H1 (cell line): ENCODE results near the gene CDT1. TPM values are rescaled to one million over a fixed set of nuclear protein-coding genes. Genes with fewer than 3 reads are reported as not detected.

ENCODE experiments used
- CTCF ChIA-PET: fragments of 300-600 bp; sonication (Branson Sonifier 250); formaldehyde crosslinking; loops from one replicate; lab custom pipeline; 2021; ENCODE audit not compliant: partially characterized antibody; lab: Charles Lee
- POLR2A ChIA-PET: fragments of 300-600 bp; sonication (Branson Sonifier 250); formaldehyde crosslinking; loops from one replicate; lab custom pipeline; 2021; ENCODE audit warnings: inconsistent platforms; ENCODE audit not compliant: partially characterized antibody; lab: Charles Lee
- DNase-seq, 2 experiments: peaks; one replicate each; pipeline versions ENCODE4 v3.0.0 to v3.0.0-alpha.2; 2010 to 2022; ENCODE audit warnings: low spot score in 2 of 2, low read depth in 1 of 2, mixed read lengths in 1 of 2
- FAIRE-seq: peaks from 2 replicates; lab custom pipeline; 2011; peaks lifted over from hg19 to GRCh38; lab: Jason Lieb, UNC
- H2AFZ ChIP-seq: 2 replicates; pipeline ENCODE4 v1.8.1; 2012; ENCODE audit warnings: low read length, inconsistent platforms
- H2AK5ac ChIP-seq: 2 replicates; pipeline ENCODE4 v1.6.1; 2013; ENCODE audit warnings: low read depth, low read length
- H2BK120ac ChIP-seq: replicated peaks from 2 replicates; pipeline ENCODE3; 2013; ENCODE audit warnings: low read depth, low read length, inconsistent platforms
- H2BK12ac ChIP-seq: 2 replicates; pipeline ENCODE4 v1.6.1; 2013; ENCODE audit warnings: low read depth, low read length
- H2BK15ac ChIP-seq: 2 replicates; pipeline ENCODE4 v1.6.1; 2013; ENCODE audit warnings: low read length
- H2BK20ac ChIP-seq: 2 replicates; pipeline ENCODE4 v1.6.1; 2013; ENCODE audit warnings: low read length
- H2BK5ac ChIP-seq: 2 replicates; pipeline ENCODE4 v1.6.1; 2013; ENCODE audit warnings: low read depth, low read length
- H3K14ac ChIP-seq: 2 replicates; pipeline ENCODE4 v1.6.1; 2013; ENCODE audit warnings: inconsistent platforms; ENCODE audit not compliant: insufficient read length
- H3K18ac ChIP-seq: 2 replicates; pipeline ENCODE4 v1.6.1; 2013; ENCODE audit warnings: low read length; ENCODE audit errors: extremely low read depth
- H3K23ac ChIP-seq: 2 replicates; pipeline ENCODE4 v1.6.1; 2013; ENCODE audit warnings: inconsistent platforms; ENCODE audit not compliant: insufficient read length
- H3K23me2 ChIP-seq: 2 replicates; pipeline ENCODE4 v1.6.1; 2013; ENCODE audit warnings: low read depth, low read length
- H3K27ac ChIP-seq: 2 replicates; pipeline ENCODE4 v1.6.1; 2011; ENCODE audit warnings: low read depth, low read length, inconsistent platforms
- H3K27me3 ChIP-seq, 4 experiments: replicated peaks in 1 of 4; 1 replicate in 1 of 4; 2 replicates in 3 of 4; pipeline versions ENCODE4 v1.6.1 to v1.8.1; 2011 to 2013; ENCODE audit warnings: low read length in 3 of 4, mild to moderate bottlenecking in 3 of 4, inconsistent platforms in 2 of 4, mixed read lengths in 2 of 4, moderate library complexity in 1 of 4; ENCODE audit not compliant: control insufficient read depth in 3 of 4, insufficient read depth in 3 of 4; ENCODE audit errors: extremely low read depth in 1 of 4
- H3K36me3 ChIP-seq, 4 experiments: 2 replicates each; pipeline versions ENCODE4 v1.6.1 to v1.8.1; 2011 to 2013; ENCODE audit warnings: mild to moderate bottlenecking in 4 of 4, low read length in 3 of 4, moderate library complexity in 2 of 4, control low read depth in 1 of 4, inconsistent platforms in 1 of 4; ENCODE audit not compliant: insufficient read depth in 4 of 4, control insufficient read depth in 2 of 4
- H3K4ac ChIP-seq: replicated peaks from 2 replicates; pipeline ENCODE3; 2013; ENCODE audit warnings: low read length, low read depth, mixed read lengths, inconsistent platforms; ENCODE audit not compliant: insufficient read length
- H3K4me1 ChIP-seq, 4 experiments: replicated peaks in 1 of 4; 1 replicate in 1 of 4; 2 replicates in 3 of 4; pipeline versions ENCODE4 v1.6.1 to v1.8.1; 2011 to 2013; ENCODE audit warnings: low read length in 3 of 4, inconsistent platforms in 2 of 4, mixed read lengths in 1 of 4; ENCODE audit not compliant: insufficient read depth in 4 of 4, control insufficient read depth in 3 of 4
- H3K4me2 ChIP-seq, 2 experiments: 2 replicates each; pipeline versions ENCODE4 v1.6.1 to v1.8.1; 2011 to 2013; ENCODE audit warnings: low read depth in 2 of 2, low read length in 2 of 2, control low read depth in 1 of 2, inconsistent platforms in 1 of 2, mild to moderate bottlenecking in 1 of 2; ENCODE audit not compliant: insufficient read depth in 1 of 2
- H3K4me3 ChIP-seq, 4 experiments: fragments of 200-600, 300-600 bp in 1 of 4; sonication (generic), shearing (Covaris generic), sonication (Bioruptor Twin) in 1 of 4; 2 replicates each; pipeline versions ENCODE4 v1.5.1 to v1.8.1; 2011 to 2016; ENCODE audit warnings: low read length in 4 of 4, low read depth in 3 of 4, control low read depth in 2 of 4, inconsistent platforms in 2 of 4, mild to moderate bottlenecking in 2 of 4, mixed read lengths in 1 of 4, moderate library complexity in 1 of 4; ENCODE audit not compliant: insufficient read depth in 2 of 4; ENCODE audit errors: extremely low read depth in 1 of 4
- H3K56ac ChIP-seq: replicated peaks from 2 replicates; pipeline ENCODE3; 2013; ENCODE audit warnings: low read depth, mild to moderate bottlenecking, mixed read lengths, low read length, inconsistent platforms; ENCODE audit not compliant: insufficient read length
- H3K79me1 ChIP-seq: 2 replicates; pipeline ENCODE4 v1.6.1; 2013; ENCODE audit warnings: low read depth, low read length, control low read depth
- H3K79me2 ChIP-seq, 2 experiments: 2 replicates each; pipeline versions ENCODE4 v1.6.1 to v1.8.1; 2012 to 2013; ENCODE audit warnings: low read length in 2 of 2, mild to moderate bottlenecking in 2 of 2, inconsistent platforms in 1 of 2; ENCODE audit not compliant: insufficient read depth in 2 of 2, control insufficient read depth in 1 of 2
- H3K9ac ChIP-seq, 4 experiments: replicated peaks in 1 of 4; 1 replicate in 1 of 4; 2 replicates in 3 of 4; pipeline versions ENCODE4 v1.6.1 to v1.8.1; 2011 to 2013; ENCODE audit warnings: low read depth in 3 of 4, low read length in 3 of 4, control low read depth in 2 of 4, mild to moderate bottlenecking in 2 of 4, moderate library complexity in 2 of 4, inconsistent platforms in 1 of 4; ENCODE audit errors: extremely low read depth in 1 of 4
- H3K9me3 ChIP-seq, 2 experiments: 2 replicates each; pipeline versions ENCODE4 v1.6.1 to v1.8.1; 2012 to 2013; ENCODE audit warnings: mild to moderate bottlenecking in 2 of 2, moderate library complexity in 2 of 2, control low read depth in 1 of 2, inconsistent platforms in 1 of 2, low read depth in 1 of 2, low read length in 1 of 2, mixed read lengths in 1 of 2; ENCODE audit not compliant: insufficient read depth in 2 of 2
- H4K20me1 ChIP-seq, 2 experiments: replicated peaks in 1 of 2; 2 replicates each; pipeline versions ENCODE3 to v1.8.1; 2011 to 2013; ENCODE audit warnings: inconsistent platforms in 2 of 2, low read length in 2 of 2, mild to moderate bottlenecking in 1 of 2; ENCODE audit not compliant: insufficient read depth in 2 of 2, control insufficient read depth in 1 of 2
- H4K5ac ChIP-seq: 2 replicates; pipeline ENCODE4 v1.6.1; 2013; ENCODE audit warnings: low read length, low read depth, mixed read lengths, inconsistent platforms; ENCODE audit not compliant: insufficient read length
- H4K8ac ChIP-seq: 2 replicates; pipeline ENCODE4 v1.8.0; 2013; ENCODE audit warnings: mild to moderate bottlenecking, moderate library complexity, low read length, inconsistent platforms; ENCODE audit not compliant: insufficient read depth; ENCODE audit errors: extremely low read depth
- H4K91ac ChIP-seq: replicated peaks from 2 replicates; pipeline ENCODE3; 2013; ENCODE audit warnings: low read length, mixed read lengths, inconsistent platforms; ENCODE audit not compliant: insufficient read length
- ATF2 ChIP-seq: IDR thresholded peaks from 2 replicates; pipeline ENCODE4 v1.6.1; 2012; ENCODE audit warnings: low read length, inconsistent platforms
- ATF3 ChIP-seq: IDR thresholded peaks from 2 replicates; pipeline ENCODE4 v1.6.1; 2011; ENCODE audit warnings: low read depth, mild to moderate bottlenecking, low read length; ENCODE audit not compliant: insufficient read depth
- EZH2 ChIP-seq: fragments of 200-600 bp; sonication (generic); IDR thresholded peaks from 2 replicates; pipeline ENCODE4 v1.7.1; 2012; ENCODE audit warnings: low read depth, mild to moderate bottlenecking, moderate library complexity, low read length, inconsistent platforms; ENCODE audit not compliant: severe bottlenecking
- TAF1 ChIP-seq: IDR thresholded peaks from 2 replicates; pipeline ENCODE4 v1.6.1; 2011; ENCODE audit warnings: mild to moderate bottlenecking, low read depth, low read length
- WGBS, 2 experiments: shearing (Covaris generic) in 1 of 2; methylation state at CpG; one replicate each; pipeline versions ENCODE4 v1.1.6 to v1.1.7; 2013 to 2015; ENCODE audit warnings: low lambda C conversion rate in 2 of 2, mixed read lengths in 2 of 2, inconsistent platforms in 1 of 2, low coverage in 1 of 2, missing lambda C conversion rate in 1 of 2; ENCODE audit not compliant: insufficient replicate concordance in 2 of 2, insufficient coverage in 1 of 2, insufficient read length in 1 of 2; ENCODE audit errors: extremely low coverage in 1 of 2, missing lambda C conversion rate in 1 of 2; 5-methylcytosine and 5-hydroxymethylcytosine counted together
- long read RNA-seq, 2 experiments: library from RNA in 1 of 2; library from capped mRNA in 1 of 2; stranded (forward); transcript quantifications; one replicate each; pipeline ENCODE4 v2.0.0, GENCODE V29; 2021; ENCODE audit warnings: inconsistent platforms in 1 of 2
- polyA minus RNA-seq, 3 experiments: library from RNA; depleted of rRNA, polyadenylated mRNA; stranded (reverse); fragments of >200 nt; gene quantifications; 1 replicate in 2 of 3; 2 replicates in 1 of 3; pipeline ENCODE4 v1.2.3, GENCODE V29; 2011
- polyA plus RNA-seq, 7 experiments: library from polyadenylated mRNA; depleted of rRNA in 3 of 7; stranded (reverse) in 5 of 7; unstranded in 2 of 7; fragments of >200 nt in 5 of 7; fragments of 200-250 nt in 2 of 7; gene quantifications; 1 replicate in 5 of 7; 2 replicates in 1 of 7; 4 replicates in 1 of 7; pipeline versions ENCODE4 v1.2.1 to v1.2.3, GENCODE V29; 2011 to 2013; ENCODE audit warnings: missing spikeins in 2 of 7, mixed read lengths in 2 of 7
- total RNA-seq: library from RNA; stranded (reverse); fragmentation: NEBNext Ultra II Directional; extraction: Animal tissue kit (Norgen Biotek cat#: 25700); gene quantifications from 2 replicates; pipeline ENCODE4 v1.2.1, GENCODE V29; 2021

Gene CDT1
- total RNA-seq (95.4 and 96.5 TPM in 2 replicates), polyA plus RNA-seq (2011; rRNA removed) (76.7 and 141 TPM in 2 replicates), polyA minus RNA-seq (2011; rRNA and poly(A)+ RNA removed) (33.2 and 36.2 TPM in 2 replicates)
- 58.9 TPM for polyA plus RNA-seq (2011; cell fraction: cytosol; rRNA removed)
- 87.0 TPM for polyA plus RNA-seq (2011; cell fraction: nucleus; rRNA removed)
- 38.0 to 88.5 TPM (median 80.4 TPM) in 4 replicates for polyA plus RNA-seq (2012, experiment 1 of 2)
- polyA plus RNA-seq (2012, experiment 2 of 2) = 81.9 TPM
- polyA plus RNA-seq (2013, experiment 1 of 2) = 43.2 TPM
- polyA plus RNA-seq (2013, experiment 2 of 2) = 40.8 TPM
- polyA minus RNA-seq (2011; cell fraction: cytosol; rRNA and poly(A)+ RNA removed) = 144 TPM
- 89.1 TPM for polyA minus RNA-seq (2011; cell fraction: nucleus; rRNA and poly(A)+ RNA removed)
- long read RNA-seq, experiment 1, transcript CDT1-201 (10 exons, 3,240 nt) = major isoform, 27 of 87 reads
- long read RNA-seq, experiment 1, partial matches to known transcripts = 54 of 87 reads
- long read RNA-seq, experiment 1, other reads (novel, unspliced or antisense) = 6 of 87 reads
- long read RNA-seq, experiment 2, partial matches to known transcripts = 16 of 16 reads
- long read RNA-seq, experiment 2, other reads (novel, unspliced or antisense) = 0 of 16 reads

GRCh38 chr16:88803264-88803987, at the start of gene CDT1:
CDT1 (plus strand) TSS chr16:88803789; CDS start chr16:88803832, 43 bp downstream.
- peaks cover 30 to 40% (median 37%) of the 10 kb centered on the region in 4 experiments for H3K36me3 ChIP-seq
- H3K9ac ChIP-seq = peak within 1 kb of the TSS; percentile 66 to 95 (median 80)
- H2AK5ac ChIP-seq = no peak within 1 kb of the TSS
- H3K23ac ChIP-seq = no peak within 1 kb of the TSS
- peak in 1 of 2 experiments; percentile 96 for DNase-seq
- H3K4me1 ChIP-seq = peaks cover 0 to 12% (median 9%) of the 10 kb centered on the region in 4 experiments; a peak in 5 of 7 replicates
- H3K56ac ChIP-seq = peak within 1 kb of the TSS; percentile 30
- H3K27me3 ChIP-seq = no peaks in the 10 kb centered on the region
- H4K5ac ChIP-seq = peak within 1 kb of the TSS; percentile 86
- no peak within 1 kb of the TSS for H2BK20ac ChIP-seq
- H3K9me3 ChIP-seq = no peaks in the 10 kb centered on the region
- no peak for FAIRE-seq
- ChIA-PET POLR2A (interaction anchor here (0.7 to 1.7 kb wide), 8 partner anchors 9 to 324 kb away, joined by 3 to 5 read pairs (median 4); partner anchors contain the start of gene APRT), CTCF (interaction anchor here (0.6 to 1.8 kb wide), 7 partner anchors 10 to 363 kb away, joined by 3 to 6 read pairs (median 4); no protein-coding TSS in a partner anchor)
- peak within 1 kb of the TSS; percentile 87 to 95 for H3K4me2 ChIP-seq
- H3K79me2 ChIP-seq = peaks cover 0 to 16% of the 10 kb centered on the region in 2 experiments; a peak in 2 of 4 replicates
- peaks cover 7% of the 10 kb centered on the region; the same call in 1 of the 2 replicates for H3K23me2 ChIP-seq
- peak within 1 kb of the TSS; percentile 96 for H3K4ac ChIP-seq
- H2BK12ac ChIP-seq = no peak within 1 kb of the TSS
- peak within 1 kb of the TSS; percentile 63; the same call in 1 of the 2 replicates for H3K27ac ChIP-seq
- H2BK120ac ChIP-seq = no peak within 1 kb of the TSS
- H4K8ac ChIP-seq = peak within 1 kb of the TSS; percentile 93
- 3% methylated on average over 20 of the region's 98 CpGs; no CpG with 5 or more reads in 1 of the 2 experiments for WGBS, 2 experiments
- peaks cover 19 to 29% of the 10 kb centered on the region in 2 experiments for H4K20me1 ChIP-seq
- peak within 1 kb of the TSS; percentile 71 for H3K18ac ChIP-seq
- H4K91ac ChIP-seq = peak within 1 kb of the TSS; percentile 74
- peaks cover 12% of the 10 kb centered on the region for H3K79me1 ChIP-seq
- H2AFZ ChIP-seq = no peak within 1 kb of the TSS
- H3K14ac ChIP-seq = no peak within 1 kb of the TSS
- H3K4me3 ChIP-seq = peak within 1 kb of the TSS; percentile 59 to 84 (median 80)
- no peak within 1 kb of the TSS; the same call in 1 of the 2 replicates for H2BK5ac ChIP-seq
- no peak within 1 kb of the TSS for H2BK15ac ChIP-seq
- TF ChIP-seq ATF3 (no peak), ATF2 (no peak), EZH2 (no peak), TAF1 (peak; percentile 82)
